CD1c-positive myeloid dendritic cell (primary cell): ENCODE results near the gene DGKE.

Experiments
- DNase-seq: peaks from one replicate; pipeline ENCODE4 v3.0.0-alpha.2; 2016; ENCODE audit errors: extremely low spot score

DGKE gene

DNA sequence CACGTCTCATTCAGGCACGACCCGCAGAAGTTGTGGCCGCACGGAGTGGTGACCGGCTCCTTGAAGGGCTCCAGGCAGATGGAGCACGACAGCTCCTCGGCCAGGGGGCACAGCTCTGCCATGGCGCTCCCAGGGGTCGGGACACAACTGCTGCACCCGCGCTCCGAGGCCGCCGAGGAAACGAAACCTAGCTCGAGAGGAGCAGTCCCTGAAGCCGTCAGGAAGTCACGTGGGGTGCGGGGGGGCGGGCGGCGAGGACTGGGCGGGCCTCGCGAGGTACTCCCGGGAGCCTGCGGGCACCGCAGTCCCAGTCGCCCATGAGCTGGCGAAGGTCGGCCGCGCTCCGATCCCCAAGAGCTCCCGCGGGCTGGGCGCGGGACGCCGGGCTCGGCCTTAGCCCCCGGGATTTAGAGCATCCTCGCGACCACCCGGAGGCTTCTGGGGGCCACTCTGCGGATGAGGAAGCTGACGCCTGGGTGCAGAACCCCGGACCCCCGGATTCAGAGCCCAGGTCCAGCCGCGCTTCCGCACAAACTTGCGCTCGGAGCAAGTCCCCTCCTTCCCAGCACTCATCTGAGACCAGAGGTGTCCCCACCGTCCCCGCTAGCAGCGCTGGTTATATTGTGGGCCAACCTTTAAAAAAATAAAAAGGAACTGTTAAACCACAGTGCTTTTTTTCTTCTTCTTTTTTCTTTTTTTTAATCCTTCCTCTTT is 80.1 kb downstream of the DGKE start, which contains the start of gene TRIM25:
TRIM25 (minus strand) TSS at position 183 of the 714 bp plus-strand sequence; CDS start at position 122, 61 bp downstream.
- peak; percentile 94 for DNase-seq

DNA sequence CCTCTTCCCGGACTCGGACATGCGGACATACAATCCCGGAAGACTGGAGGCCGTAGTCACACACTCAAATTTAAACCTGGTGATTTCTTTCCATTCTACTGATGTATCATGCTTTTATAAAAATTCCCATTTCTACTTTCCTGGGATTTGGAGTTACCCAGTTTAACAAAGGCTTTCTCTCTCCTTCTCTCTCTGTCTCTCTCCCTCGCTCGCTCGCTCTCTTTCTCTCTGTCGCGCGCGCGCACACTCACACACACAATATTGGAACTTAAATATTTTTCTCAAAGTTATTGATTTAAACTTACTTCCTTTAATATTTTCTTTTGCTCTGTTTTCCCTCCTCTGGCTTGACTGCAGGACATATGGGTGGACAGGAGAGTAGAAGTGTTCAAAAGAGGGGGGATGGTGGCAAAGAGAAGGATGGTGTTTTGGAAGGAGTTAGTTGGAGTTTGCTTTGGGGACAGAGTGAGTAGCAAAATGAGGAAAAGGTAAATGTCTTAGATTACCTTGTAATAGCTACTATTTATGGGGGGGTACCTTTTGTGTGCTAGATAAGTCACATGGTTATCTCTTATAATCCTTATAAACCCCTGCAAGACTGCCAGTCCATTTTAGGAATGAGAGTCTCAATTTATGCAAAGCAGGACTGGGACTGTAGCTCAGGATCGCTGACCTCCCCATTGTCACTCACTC is 80.8 kb downstream of the DGKE start:
- DNase-seq, result no peak

DNA sequence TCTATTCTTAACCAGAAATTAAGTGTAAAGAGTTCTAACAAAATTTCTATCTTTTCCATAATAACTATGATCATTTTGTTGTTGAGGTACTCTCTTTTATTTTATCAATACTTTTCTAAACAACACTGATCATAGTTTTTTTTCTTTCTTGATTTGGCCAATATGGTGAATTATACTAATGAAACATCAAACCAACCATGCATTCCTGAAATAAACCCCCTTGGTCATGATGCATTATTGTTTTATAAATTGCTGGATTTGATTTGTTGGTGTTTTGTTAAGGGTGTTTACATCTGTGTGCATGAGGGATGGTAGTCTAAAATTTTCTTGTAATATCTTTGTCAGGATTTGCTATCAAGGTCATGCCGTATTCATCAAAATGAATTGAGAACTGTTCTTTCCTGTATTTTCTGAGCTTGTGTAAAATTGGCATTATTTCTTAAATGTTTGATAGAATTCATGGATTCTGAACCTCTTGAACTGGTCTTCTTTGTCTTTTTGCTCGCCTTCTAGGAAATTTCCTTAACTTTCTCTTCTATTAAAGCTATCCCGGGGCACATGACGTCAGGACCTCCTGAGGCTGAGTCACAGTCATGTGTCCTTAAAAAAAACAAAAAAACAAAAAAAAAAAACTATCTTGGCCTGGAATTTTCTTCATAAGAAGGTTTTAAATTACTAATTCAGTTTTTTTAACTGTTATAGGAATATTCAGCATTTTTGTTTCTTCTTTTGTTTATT is 83.8 kb downstream of the DGKE start:
- peak; percentile 85 for DNase-seq

DNA sequence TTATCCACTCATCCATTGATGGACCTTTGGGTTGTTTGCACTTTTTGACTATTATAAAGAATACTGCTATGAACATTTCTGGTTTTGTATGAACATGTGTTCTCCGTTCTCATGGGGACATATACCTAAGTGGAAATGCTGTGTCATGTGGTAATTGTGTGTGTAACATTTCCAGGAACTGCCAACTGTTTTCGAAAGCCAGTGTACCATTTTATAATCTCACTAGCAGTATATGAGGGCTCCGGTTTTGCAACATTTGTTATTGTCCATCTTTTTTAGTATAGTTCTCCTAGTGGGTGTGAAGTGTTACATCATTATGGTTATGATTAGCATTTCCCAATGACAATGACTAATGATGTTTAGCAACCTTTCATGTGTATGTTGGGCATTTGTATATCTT is 85.0 kb downstream of the DGKE start:
- DNase-seq, result peak; percentile 95
